Mucosa of rectum (tissue), 2 donors: ENCODE measurements around the gene TRIM22.
"Not testable (repeated sequence)": the region's sequence is repeated elsewhere in the genome, so short reads cannot be mapped to it uniquely, and the experiment has no call there.

Source experiments
- H3K27ac ChIP-seq, 2 donors: one replicate each; pipeline ENCODE4 v1.7.0; 2013; ENCODE audit warnings: inconsistent platforms in 2 of 2, low read depth in 2 of 2, low read length in 2 of 2
- H3K27me3 ChIP-seq, 2 donors: one replicate each; pipeline ENCODE4 v1.7.0; 2013; ENCODE audit warnings: low read length in 2 of 2; ENCODE audit not compliant: control insufficient read depth in 2 of 2, insufficient read depth in 2 of 2
- H3K36me3 ChIP-seq, 2 donors: one replicate each; pipeline ENCODE4 v1.7.0; 2013; ENCODE audit warnings: low read length in 2 of 2; ENCODE audit not compliant: control insufficient read depth in 2 of 2, insufficient read depth in 2 of 2
- H3K4me1 ChIP-seq, 2 donors: one replicate each; pipeline ENCODE4 v1.7.0; 2013; ENCODE audit warnings: low read length in 2 of 2, mild to moderate bottlenecking in 1 of 2; ENCODE audit not compliant: control insufficient read depth in 2 of 2, insufficient read depth in 2 of 2
- H3K4me3 ChIP-seq, 2 donors: one replicate each; pipeline ENCODE4 v1.7.0; 2013; ENCODE audit warnings: low read length in 2 of 2
- H3K9ac ChIP-seq, 2 donors: one replicate each; pipeline ENCODE4 v1.7.0; 2013; ENCODE audit warnings: low read length in 2 of 2, low read depth in 1 of 2, mild to moderate bottlenecking in 1 of 2
- H3K9me3 ChIP-seq, 2 donors: one replicate each; pipeline ENCODE4 v1.7.0; 2013; ENCODE audit warnings: low read length in 2 of 2; ENCODE audit not compliant: control insufficient read depth in 2 of 2
- donor health status: healthy.
- donor health status: Normal muscosa, but diverticular disease.

TRIM22 gene

GRCh38 chr11:5703741-5704536 lies 14.3 kb downstream of the TRIM22 start:
- Histone ChIP-seq H3K27ac (no peak overlapping the region), H3K27me3 (no peaks in the 10 kb centered on the region), H3K36me3 (peaks cover 3 to 4% of the 10 kb centered on the region in 2 donors), H3K4me3 (no peak overlapping the region), H3K9ac (no peak overlapping the region), H3K9me3 (no peaks in the 10 kb centered on the region), H3K4me1 (no peaks in the 10 kb centered on the region)

- Histone ChIP-seq H3K36me3 (peaks cover 3 to 5% of the 10 kb centered on the region in 2 donors), H3K27me3 (no peaks in the 10 kb centered on the region), H3K9ac (no peak overlapping the region), H3K9me3 (no peaks in the 10 kb centered on the region), H3K4me1 (no peaks in the 10 kb centered on the region), H3K4me3 (no peak overlapping the region), H3K27ac (no peak overlapping the region)
These were observed 16.1 kb downstream of the TRIM22 start for GRCh38 chr11:5705688-5706087.

- H3K4me1 ChIP-seq = no peaks in the 10 kb centered on the region
- no peak overlapping the region for H3K27ac ChIP-seq
- peaks cover 0 to 3% of the 10 kb centered on the region in 2 donors for H3K36me3 ChIP-seq
- H3K4me3 ChIP-seq = no peak overlapping the region
- H3K27me3 ChIP-seq = no peaks in the 10 kb centered on the region
- H3K9ac ChIP-seq = no peak overlapping the region
- H3K9me3 ChIP-seq = no peaks in the 10 kb centered on the region
These were observed 22.9 kb downstream of the TRIM22 start for GRCh38 chr11:5712507-5712906.

GRCh38 chr11:5713695-5714094 lies 24.1 kb downstream of the TRIM22 start:
- H3K27me3 ChIP-seq = no peaks in the 10 kb centered on the region
- no peaks in the 10 kb centered on the region for H3K9me3 ChIP-seq
- H3K9ac ChIP-seq = no peak overlapping the region
- no peak overlapping the region for H3K4me3 ChIP-seq
- peaks cover 0 to 3% of the 10 kb centered on the region in 2 donors for H3K36me3 ChIP-seq
- H3K27ac ChIP-seq = no peak overlapping the region
- no peaks in the 10 kb centered on the region for H3K4me1 ChIP-seq

GRCh38 chr11:5716518-5716917 lies 26.9 kb downstream of the TRIM22 start:
- not testable (repeated sequence) for H3K4me3 ChIP-seq, H3K9me3 ChIP-seq, H3K36me3 ChIP-seq, H3K4me1 ChIP-seq, H3K27me3 ChIP-seq, H3K9ac ChIP-seq, H3K27ac ChIP-seq

GRCh38 chr11:5719703-5720495 lies 30.3 kb downstream of the TRIM22 start:
- Histone ChIP-seq H3K4me1 (no peaks in the 10 kb centered on the region), H3K27ac (no peak overlapping the region), H3K9me3 (no peaks in the 10 kb centered on the region), H3K36me3 (no peaks in the 10 kb centered on the region), H3K9ac (no peak overlapping the region), H3K4me3 (no peak overlapping the region), H3K27me3 (no peaks in the 10 kb centered on the region)

- Histone ChIP-seq H3K27ac (no peak overlapping the region), H3K4me3 (no peak overlapping the region), H3K9me3 (no peaks in the 10 kb centered on the region), H3K9ac (no peak overlapping the region), H3K36me3 (no peaks in the 10 kb centered on the region), H3K4me1 (no peaks in the 10 kb centered on the region), H3K27me3 (no peaks in the 10 kb centered on the region)
These were observed 33.0 kb downstream of the TRIM22 start for GRCh38 chr11:5722622-5723021.

GRCh38 chr11:5726351-5726750 lies 36.8 kb downstream of the TRIM22 start:
- Histone ChIP-seq H3K4me3 (no peak overlapping the region), H3K27me3 (no peaks in the 10 kb centered on the region), H3K27ac (no peak overlapping the region), H3K9ac (no peak overlapping the region), H3K9me3 (no peaks in the 10 kb centered on the region), H3K4me1 (no peaks in the 10 kb centered on the region), H3K36me3 (no peaks in the 10 kb centered on the region)

- Histone ChIP-seq H3K4me1 (no peaks in the 10 kb centered on the region), H3K36me3 (no peaks in the 10 kb centered on the region), H3K9ac (no peak overlapping the region), H3K4me3 (no peak overlapping the region), H3K27me3 (no peaks in the 10 kb centered on the region), H3K9me3 (no peaks in the 10 kb centered on the region), H3K27ac (no peak overlapping the region)
These were observed 38.1 kb downstream of the TRIM22 start for GRCh38 chr11:5727691-5728090.

GRCh38 chr11:5736396-5736795 lies 46.8 kb downstream of the TRIM22 start, which contains the start of gene OR56B1:
OR56B1 (plus strand) TSS chr11:5736448; CDS start chr11:5736517, 69 bp downstream.
- no peak within 1 kb of the TSS for H3K27ac ChIP-seq
- no peaks in the 10 kb centered on the region for H3K27me3 ChIP-seq
- no peak within 1 kb of the TSS for H3K4me3 ChIP-seq
- no peaks in the 10 kb centered on the region for H3K4me1 ChIP-seq
- no peaks in the 10 kb centered on the region for H3K36me3 ChIP-seq
- no peak within 1 kb of the TSS for H3K9ac ChIP-seq
- H3K9me3 ChIP-seq = no peaks in the 10 kb centered on the region
